Measurements from ENCODE around the gene SH2B3. TPM values are rescaled to one million over a fixed set of nuclear protein-coding genes. Genes with fewer than 3 reads are reported as not detected.

SH2B3 gene
- total RNA-seq, 1 experiment from 2014 or later: 40.3 TPM

- Histone ChIP-seq H3K23ac (ENCODE audit: insufficient read length, low read depth, low read length) (no peak overlapping the region), H3K23me2 (ENCODE audit: insufficient read length, low read depth, low read length, poor library complexity, severe bottlenecking) (no peaks in the 10 kb centered on the region), H2AK5ac (ENCODE audit: insufficient read length, low read length) (no peak overlapping the region), H2BK15ac (ENCODE audit: low read depth, low read length) (no peak overlapping the region), H3K27ac (ENCODE audit: insufficient read length, low read depth, low read length) (no peak overlapping the region), H2BK120ac (ENCODE audit: low read depth, low read length, poor library complexity, severe bottlenecking) (no peak overlapping the region), H3K56ac (ENCODE audit: insufficient read length, low read depth, low read length) (no peak overlapping the region), H3K4me2 (ENCODE audit: insufficient read depth, insufficient read length, low read length) (no peak overlapping the region), H2BK20ac (ENCODE audit: low read depth, low read length, poor library complexity, severe bottlenecking) (no peak overlapping the region), H2AFZ (ENCODE audit: low read length) (no peak overlapping the region), H4K20me1 (ENCODE audit: control insufficient read depth, insufficient read depth, insufficient read length) (no peaks in the 10 kb centered on the region), H4K91ac (ENCODE audit: insufficient read length, low read depth, low read length) (no peak overlapping the region), H3K27me3 (ENCODE audit: insufficient read depth, low read length) (no peaks in the 10 kb centered on the region), H4K8ac (replicated peaks; ENCODE audit: insufficient read length, low read depth, low read length) (no peak overlapping the region), H3K4me1 (ENCODE audit: insufficient read depth, low read length) (peaks cover 13% of the 10 kb centered on the region; the same call in 1 of the 2 replicates), H3K4ac (ENCODE audit: low read depth, low read length) (no peak overlapping the region), H3K9ac (ENCODE audit: extremely low read depth, insufficient read length, low read length) (no peak overlapping the region), H2BK5ac (ENCODE audit: insufficient read length, low read length) (no peak overlapping the region), H3K18ac (ENCODE audit: insufficient read length, low read depth, low read length) (no peak overlapping the region), H3K79me1 (ENCODE audit: insufficient read depth, low read depth, low read length, poor library complexity, severe bottlenecking) (no peaks in the 10 kb centered on the region), H2BK12ac (ENCODE audit: insufficient read length, low read depth, low read length) (no peak overlapping the region), H3K79me2 (ENCODE audit: insufficient read depth, low read length) (peaks cover 14% of the 10 kb centered on the region; the same call in 1 of the 2 replicates), H4K5ac (ENCODE audit: insufficient read length, low read depth, low read length) (no peak overlapping the region), H3K9me3 (ENCODE audit: control insufficient read depth, low read depth, low read length) (no peaks in the 10 kb centered on the region), H3T11ph (ENCODE audit: low read length) (no peak overlapping the region), H3K14ac (ENCODE audit: insufficient read depth, low read length) (no peak overlapping the region; the same call in 1 of the 2 replicates)
- peaks cover 48 to 52% of the 10 kb centered on the region in 2 experiments for H3K4me1 Mint-ChIP-seq
- H3K4me3 Mint-ChIP-seq: no peak overlapping the region
- no peak for TF ChIP-seq CTCF (conservative IDR thresholded peaks at IDR 0.05)
- no peaks in the 10 kb centered on the region; the same call in 1 of the 2 replicates for H3K27me3 Mint-ChIP-seq (ENCODE audit: low read depth)
- DNase-seq: no peak
- H3K9me3 Mint-ChIP-seq: no peaks in the 10 kb centered on the region
- H3K27ac Mint-ChIP-seq: peak overlapping the region; percentile 91 to 96 (median 91)
- H3K36me3 Mint-ChIP-seq (ENCODE audit: insufficient read depth in 1 of 3, low read depth in 3 of 3): peaks cover 0 to 13% (median 11%) of the 10 kb centered on the region in 3 experiments; a peak in 6 of 7 replicates
- WGBS (ENCODE audit: extremely low coverage, insufficient read length, low lambda C conversion rate): no CpG with 5 or more reads among the region's 9 CpGs
Observed at GRCh38 chr12:111438481-111438880, 32.8 kb downstream of the SH2B3 start.

Data from H9 (cell line).